Posterior vena cava (tissue), 2 donors: ENCODE measurements around the gene SHB. TPM values are rescaled to one million over a fixed set of nuclear protein-coding genes. Genes with fewer than 3 reads are reported as not detected.
A peak's percentile ranks its signal among the peaks of the same experiment; 100 is the strongest.
"Not testable (repeated sequence)": the region's sequence is repeated elsewhere in the genome, so short reads cannot be mapped to it uniquely, and the experiment has no call there.

ENCODE experiments used
- DNase-seq: peaks from one replicate; pipeline ENCODE4 v3.0.0-alpha.2; 2020; ENCODE audit warnings: low spot score
- intact Hi-C, 2 donors: fragments of 100-400 bp; cut with DNase I; formaldehyde crosslinking; loops; one replicate each; pipeline versions ENCODE4 v1.14.1 to v1.14.2; 2022 to 2023
- total RNA-seq, 2 donors: library from RNA; stranded (reverse); fragmentation: NEBNext Ultra II Directional; extraction: Animal tissue kit (Norgen Biotek cat#: 25700); gene quantifications; one replicate each; pipeline ENCODE4 v1.2.1, GENCODE V29; 2021
- donor health status: DM: yes; HTN: yes; CAD: no.
- donor health status: DM: yes; HTN: yes; CAD: no.

SHB gene
- total RNA-seq, 2 donors from 2014 or later, result 18.7 to 23.0 TPM

DNA sequence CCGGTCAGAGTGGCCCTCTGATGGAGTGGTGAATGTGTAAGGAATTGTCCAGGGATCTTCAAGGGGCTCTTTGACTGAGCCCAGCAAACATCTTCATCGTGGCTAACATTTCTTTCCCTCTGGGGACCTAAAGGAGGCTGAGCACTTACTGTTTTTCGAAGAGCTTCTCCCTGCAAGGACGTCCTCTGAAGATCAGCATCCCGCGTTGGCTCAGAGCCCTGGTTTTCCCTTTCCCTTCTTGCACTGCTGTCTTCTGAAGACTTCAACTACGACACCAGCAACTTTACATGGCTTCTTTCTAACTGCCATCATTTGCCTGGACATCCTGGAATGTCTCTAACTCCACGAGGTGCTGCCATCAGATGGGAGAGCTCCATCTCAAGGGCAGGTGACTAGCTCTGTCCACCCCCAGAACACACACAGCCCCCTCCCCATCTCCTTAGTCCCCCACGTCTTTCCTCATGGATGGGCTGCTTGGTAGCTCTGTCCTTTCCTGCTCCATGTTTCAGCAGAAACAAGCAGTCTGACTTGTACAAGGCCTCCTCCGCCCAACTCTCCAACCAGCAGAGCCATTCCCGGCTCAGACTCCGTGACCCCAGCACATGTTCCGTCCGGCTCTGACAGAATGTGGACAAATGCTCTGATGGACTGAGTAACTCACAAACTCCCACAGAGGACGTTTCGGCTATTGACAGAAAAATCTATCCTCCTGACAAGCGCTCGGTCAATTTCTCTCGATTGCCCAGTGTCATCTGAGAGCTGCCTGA is 17.1 kb downstream of the SHB start:
- DNase-seq, result peak; percentile 44
- intact Hi-C loops, result no loop called here

DNA sequence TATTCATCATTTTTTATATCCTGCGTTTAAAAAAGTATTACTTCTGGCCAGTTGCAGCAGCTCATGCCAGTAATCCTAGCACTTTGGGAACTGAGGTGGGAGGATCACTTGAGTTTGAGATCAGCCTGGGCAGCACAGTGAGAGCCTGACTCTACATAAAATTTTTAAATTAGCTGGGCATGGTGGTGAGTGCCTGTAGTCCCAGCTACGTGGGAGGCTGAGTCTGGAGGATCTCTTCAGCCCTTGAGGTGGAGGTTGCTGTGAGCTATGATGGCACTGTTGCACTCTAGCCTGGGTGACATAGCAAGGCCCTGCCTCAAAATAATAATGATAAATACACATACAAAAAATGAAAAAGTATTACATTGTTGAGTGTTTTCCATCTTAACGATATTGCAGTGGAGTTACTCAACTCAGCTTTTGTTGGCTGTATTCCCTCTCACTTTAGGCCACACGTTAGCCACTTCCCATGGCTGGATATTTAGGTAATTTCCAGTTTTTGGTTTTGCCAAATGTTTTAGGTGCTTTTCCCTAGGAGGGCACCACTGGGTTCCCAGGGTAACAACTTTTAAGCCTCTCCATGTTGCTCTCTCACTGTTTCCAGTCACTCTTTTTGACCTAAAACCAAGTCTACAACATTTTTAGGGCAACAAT is 20.6 kb downstream of the SHB start:
- peak; percentile 29 for DNase-seq
- intact Hi-C loops, result no loop called here

DNA sequence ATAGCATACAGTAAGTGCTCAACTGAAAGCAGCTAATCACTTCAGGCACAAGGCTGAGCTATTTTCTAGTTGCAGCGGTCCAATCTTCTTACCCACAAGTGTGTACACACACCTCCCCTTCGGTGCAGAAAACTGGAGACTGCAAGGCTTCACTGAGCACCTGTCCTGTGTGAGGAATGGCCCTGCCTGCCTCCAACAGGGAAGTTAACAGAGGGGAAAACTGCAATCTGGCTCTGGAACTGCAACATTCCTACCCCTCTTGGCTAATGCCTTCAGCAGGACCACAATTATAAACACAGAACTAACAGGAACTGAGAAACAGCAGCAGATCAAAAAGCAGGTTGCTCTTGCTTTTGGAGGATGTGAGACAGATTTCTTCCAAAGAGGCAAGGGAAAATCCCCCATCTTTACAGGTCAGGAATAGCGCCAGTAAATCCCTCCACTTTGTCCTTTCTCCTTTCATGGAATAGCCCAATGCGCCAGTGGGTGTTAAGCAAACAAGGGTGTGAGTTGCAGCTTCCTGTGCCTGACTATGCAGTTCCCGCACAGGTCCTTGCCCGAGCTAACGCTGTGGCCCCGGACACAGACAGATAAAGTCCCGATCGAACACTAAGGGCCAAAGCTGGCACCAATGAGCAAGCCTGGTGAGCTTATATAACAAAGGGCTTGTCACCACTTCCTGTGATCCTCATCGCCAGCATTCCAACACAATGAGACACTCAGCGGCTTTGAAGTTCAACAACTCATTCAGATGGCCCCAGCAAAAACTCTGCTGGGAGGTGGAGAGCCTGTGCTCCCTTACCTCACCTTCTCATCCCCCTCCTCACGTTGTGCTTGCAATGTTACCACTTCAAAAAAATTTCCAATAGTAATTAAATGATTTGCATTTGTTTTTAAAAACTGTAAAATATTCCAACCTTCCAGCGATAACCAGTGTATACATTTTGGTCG is 21.5 kb downstream of the SHB start:
- intact Hi-C loops, result no loop called here
- DNase-seq, result no peak

DNA sequence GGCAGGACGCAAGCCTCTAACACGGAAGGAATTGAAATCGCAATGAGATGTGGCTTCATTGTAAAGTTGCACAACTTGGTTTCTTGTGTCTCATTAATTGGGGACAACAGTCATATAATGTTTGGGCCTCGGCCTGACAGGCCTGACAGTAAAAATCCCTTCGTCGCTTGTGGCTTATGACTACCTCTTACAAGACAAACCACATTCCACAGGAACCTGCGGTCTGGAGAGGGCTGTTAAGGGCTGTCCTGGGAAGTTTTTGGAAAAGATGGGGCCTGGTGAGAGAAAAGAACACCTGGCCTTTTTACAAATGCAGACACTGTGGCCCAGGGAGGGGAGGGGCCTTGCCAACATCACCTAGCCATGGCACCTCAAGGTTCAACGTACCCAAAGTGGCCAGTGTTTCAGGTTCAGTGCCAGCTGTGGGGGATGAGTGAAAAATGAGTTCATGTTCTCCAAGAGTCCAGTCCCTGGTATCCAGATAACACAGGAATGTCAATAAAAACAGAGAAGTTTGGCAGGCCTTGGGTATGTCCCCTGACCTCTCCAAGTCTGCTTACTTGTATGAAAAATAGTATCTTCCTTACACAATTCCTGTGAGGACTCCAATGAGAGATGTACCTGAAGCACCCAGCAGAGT is 22.2 kb downstream of the SHB start:
- intact Hi-C loops, result no loop called here

DNA sequence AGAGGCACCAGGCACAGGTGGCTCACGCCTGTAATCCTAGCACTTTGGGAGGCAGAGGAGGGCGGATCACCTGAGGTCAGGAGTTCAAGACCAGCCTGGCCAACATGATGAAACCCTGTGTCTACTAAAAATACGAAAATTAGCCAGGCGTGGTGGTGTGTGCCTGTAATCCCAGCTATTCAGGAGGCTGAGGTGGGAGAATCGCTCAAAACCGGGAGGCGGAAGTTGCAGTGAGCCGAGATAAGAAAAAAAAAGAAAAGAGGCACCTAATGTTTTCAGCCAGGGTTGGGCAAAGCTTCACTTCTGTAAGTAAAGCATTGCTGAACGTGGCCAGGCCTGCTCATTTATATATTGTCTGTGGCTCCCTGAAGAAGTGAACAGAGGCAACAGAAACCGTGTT is 23.1 kb downstream of the SHB start:
- DNase-seq, intact Hi-C loops: not testable (repeated sequence)

More for the DNA sequence above, 22.2 kb downstream of the SHB start:
- no peak for DNase-seq

DNA sequence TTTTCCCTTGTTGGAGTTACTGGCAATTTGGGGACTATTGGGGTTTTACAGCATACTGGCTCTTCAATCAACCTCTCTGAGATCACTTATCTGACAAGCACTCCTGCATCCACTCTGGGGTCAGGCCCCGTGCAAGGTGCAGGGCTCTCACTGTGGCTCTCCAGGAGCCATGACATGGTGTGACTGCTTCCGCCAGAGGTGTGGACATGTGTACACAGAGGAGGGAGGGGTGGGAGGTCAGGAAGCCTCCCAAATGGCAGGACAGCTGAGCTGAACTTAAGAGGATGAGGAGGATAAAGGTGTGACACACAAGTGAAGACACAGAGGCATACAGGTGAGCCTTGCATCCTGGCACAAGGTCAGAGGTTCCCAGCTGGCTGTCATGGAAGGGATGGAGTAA is 24.3 kb downstream of the SHB start:
- intact Hi-C loops, result no loop called here
- DNase-seq, result no peak

DNA sequence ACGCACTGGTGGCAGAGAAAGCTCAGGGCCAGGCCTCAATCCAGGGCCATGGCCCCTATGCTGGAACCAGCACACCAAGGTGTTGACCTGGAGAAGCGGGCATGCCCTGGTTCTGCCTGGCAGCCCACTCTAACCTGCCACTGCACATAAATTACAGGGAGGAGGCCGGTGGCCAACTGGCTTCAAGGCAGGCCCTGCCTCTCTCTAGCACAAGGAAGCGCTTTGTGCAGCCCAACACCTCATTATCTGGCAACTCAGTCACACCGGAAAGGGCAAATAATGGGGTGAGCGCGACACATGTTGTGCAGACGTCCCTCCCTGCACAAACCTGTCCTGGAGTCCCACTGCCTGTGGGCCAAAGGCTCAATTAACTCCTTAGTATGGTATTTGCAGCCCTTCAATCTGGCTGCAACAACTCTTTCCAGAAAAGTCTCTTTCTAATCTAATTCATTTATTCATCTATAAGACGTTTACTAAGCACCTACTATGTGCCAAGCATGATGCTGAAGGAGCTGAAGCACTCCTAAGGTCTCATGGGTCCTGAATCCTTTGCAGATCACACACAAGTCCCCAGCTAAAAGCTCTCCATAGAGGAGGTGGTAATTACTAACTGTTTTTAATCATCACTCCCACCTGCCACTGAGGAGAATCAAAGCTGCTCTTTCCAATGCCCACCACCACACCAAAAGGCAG is 24.9 kb downstream of the SHB start:
- intact Hi-C loops, result no loop called here
- no peak for DNase-seq

DNA sequence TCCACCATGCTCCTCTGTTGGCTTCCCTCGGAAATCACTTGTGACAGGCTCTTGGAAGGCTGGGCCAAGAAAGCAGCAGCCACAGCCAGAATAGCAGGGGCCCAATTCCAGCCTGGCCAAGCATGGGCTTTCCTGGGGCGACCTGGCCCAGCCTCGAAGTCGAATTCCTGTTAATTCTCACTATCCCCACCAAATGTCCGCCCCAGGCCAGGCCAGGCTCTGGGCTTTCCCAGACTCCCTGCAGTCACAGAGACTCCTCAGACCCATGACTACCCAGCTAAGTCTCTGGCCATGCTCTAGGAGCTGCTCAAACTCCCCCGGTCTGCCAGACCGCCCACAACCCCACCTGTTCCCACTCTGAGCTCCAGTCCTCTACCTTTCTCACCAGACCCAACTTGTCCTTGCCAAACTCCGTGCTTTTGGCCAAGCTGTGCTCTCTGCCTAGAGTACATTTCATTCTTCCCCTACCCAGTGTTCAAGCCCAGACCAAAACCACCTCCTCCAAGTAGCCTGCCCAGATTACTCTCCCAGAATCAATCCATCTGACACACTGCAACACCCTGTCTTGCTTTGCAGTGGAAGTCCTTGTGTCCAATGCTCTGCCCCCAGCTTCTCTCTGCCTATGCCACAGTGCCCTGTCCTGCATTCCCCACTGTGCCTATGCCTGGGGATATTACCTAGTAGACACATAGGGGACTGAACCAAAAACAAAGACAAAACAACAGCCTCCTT is 26.2 kb downstream of the SHB start:
- no peak for DNase-seq

DNA sequence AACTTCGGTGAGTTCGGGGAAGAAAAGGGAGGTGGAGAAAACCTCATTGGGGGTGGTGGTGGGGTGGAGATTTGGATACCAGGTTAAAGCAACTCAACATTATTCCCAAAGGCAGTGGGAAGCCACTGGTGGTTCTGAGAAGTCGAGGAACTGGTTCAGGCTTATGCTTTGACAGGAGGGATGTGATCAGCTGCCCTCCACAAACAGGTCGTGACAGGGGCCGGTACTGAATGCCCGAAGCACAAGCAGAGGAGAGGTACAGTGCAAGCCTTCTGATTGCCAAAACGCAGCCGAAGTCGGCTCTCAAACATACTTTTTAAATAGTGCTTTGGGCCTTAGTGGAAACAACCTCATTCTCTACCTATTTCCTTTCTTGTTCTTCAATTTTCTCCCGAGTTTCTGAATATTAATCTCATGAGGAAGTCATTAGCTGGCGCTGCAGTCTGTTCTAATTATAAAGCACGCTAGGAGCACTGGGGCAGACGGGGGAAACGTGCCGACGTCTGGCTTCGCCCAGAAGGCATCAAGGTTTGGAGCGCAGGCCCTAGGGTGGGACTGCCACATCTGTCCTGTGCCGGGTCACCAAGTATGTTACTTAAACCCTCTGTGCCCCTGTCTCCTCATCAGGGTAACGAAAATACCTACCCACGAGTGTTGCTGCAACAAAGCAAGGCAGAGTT is 27.3 kb downstream of the SHB start:
- intact Hi-C loops, result no loop called here
- no peak for DNase-seq

More for the DNA sequence above, 26.2 kb downstream of the SHB start:
- intact Hi-C loops, result no loop called here

DNA sequence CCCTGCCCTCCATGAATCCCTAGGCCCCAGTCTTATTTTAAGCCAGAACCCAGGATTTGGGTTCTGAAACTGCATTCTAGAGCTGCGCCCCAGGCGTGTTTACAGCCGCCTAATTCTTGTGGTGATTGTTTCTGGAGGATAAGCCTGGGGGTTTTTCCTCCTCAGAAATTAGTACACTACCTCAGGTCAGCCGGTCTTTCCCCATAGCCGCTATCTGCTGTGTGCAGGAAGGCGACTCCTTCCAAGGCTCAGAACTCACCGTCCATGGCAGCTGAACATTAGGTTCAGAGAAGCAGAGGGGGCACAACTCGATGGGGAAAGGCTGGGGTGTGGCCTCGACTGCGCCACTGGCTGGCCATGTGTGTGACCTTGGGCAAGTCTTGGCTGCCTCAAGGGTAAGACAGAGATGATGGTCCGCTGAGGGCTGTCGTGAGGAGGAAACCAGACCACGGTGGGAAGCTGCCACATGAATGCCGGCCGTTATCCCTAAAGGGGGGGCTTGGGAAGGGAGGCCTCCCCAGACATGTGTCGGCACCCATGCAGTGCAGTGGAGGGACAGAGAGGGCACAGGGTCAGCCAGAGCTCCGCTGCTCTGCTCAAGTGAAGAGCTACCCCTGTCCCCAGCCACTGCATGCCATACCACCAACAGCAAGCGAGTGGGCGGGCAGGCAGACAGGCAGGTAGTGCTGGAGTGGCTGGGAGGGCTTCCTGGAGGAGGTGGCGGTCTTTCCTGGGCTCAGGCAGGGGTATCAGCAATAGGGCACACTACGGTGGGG is 28.9 kb downstream of the SHB start:
- intact Hi-C loops, result no loop called here
- no peak for DNase-seq

DNA sequence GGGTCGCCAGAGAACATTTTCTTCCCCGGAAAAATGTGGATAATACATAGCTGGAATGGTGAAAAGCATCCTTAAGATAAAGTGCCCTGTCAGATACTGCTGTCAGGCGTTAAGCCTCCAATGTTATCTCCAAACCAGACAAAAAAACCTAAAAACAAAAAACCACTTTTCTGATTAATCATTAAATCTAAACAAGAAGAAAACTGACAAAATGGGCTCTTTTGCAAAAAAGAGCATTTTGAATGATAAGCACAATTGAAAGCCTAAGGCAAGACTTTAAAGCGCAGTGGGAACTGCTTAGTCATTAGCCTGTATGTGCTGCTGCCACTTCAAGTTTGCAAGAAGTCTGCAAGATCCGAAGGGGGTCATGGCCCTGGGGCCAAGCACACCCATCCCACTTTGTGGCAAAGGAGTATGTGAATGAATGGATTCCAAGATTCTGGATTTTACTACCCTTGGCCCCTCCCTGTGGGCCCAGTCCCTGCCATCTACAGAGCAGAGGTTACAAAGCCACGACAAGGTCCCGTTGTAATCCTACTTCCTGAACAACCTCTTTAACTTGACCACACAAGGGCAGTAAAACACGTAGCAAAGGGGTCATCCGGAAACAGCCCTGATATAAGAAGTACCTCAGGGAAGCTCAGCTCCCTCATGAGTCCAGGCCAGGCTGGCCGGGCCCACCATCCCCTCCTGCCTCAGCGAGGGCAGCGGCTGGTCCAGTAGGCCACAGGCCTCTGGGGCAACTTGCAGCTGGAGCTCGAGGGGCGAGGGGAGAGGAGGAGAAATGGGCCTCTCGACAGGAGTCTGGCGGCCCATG is 29.7 kb downstream of the SHB start:
- intact Hi-C loops, result no loop called here
- DNase-seq, result no peak

DNA sequence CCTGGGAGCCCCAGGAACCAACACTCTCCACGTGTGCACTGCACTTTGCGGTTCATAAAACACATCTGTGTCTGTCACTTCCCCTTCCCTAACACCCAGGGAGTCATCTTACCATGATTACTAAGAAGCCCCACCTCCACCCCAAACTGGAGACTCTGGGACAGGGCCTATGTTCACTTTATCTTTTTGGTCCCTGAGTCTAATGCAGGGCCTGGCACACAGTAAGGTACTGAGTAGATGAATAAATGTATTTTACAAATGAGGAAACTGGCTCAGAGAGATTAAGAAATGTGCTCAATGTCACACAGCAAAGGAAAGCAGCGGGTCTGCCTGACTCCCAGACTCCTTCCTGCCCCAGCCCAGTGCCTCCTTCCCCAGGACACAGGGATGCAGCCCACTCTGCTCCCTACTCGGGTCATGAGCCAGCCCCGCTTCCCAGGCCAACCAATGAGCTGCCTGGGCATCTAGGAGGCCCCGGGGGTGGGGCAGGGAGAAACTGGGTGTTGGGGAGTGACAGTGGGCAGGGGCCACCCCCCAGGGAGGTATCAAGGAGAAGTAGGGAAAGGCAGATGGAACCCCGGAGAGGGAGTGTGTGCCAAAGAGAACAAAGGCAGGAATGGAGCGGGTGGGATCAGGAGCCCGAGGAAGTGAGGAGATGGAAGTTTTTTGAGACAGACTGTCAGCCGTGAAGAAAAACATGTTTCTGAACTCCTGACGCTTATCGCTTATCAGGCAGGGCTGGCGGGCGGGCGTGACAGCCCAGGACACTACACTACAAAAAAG is 30.5 kb downstream of the SHB start:
- no peak for DNase-seq
- intact Hi-C loops, result no loop called here

DNA sequence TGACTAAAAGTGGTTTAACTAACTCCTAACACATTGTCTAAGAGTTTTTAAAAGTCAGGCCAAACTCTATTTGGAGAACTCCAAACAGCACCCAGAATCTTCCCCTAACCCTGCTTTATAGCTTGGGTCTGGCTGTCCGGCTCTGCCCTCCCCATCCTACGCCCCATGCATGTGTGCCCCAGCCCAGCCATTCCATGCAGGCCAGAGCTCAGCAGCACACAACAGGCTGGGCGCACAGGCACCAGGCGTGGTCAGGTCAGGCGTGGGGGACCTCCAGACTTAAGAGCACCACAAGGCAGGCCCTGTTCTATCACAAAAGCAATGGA is 31.1 kb downstream of the SHB start:
- DNase-seq, result no peak
- intact Hi-C loops, result no loop called here

DNA sequence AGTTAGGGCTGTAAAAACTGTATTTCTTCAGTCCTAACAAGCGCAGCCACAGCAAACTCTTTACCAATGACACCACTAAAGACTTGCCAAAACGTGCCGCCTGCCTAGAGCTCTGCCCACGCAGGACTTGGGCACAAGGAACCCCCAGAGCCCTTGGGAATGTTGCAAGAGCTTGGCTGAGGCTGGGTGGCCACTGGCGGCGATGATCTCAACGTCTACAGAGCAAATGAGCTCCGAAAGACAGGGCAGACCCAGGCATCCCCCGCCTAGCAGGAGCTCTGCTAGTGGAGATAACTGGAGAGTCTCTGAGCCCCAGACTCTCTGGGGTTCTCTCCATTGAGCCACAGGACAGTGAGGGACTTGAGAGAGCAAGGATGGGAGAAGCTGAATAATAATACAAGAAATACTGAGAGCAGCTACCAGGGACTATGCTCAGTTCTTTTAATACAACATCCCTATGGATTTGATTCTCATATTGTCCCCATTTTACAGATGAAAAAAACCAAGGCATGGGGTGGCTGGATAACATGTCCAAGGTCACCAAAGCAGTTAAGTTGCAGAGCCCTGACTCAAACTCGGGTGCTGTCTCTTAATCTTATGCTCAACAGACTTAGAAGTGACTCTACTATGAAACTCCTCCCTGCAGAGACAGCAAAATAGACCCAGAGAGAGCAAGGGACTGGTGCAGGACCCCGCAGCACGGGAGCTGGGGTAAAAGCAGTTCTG is 32.5 kb downstream of the SHB start:
- DNase-seq, result peak; percentile 87

DNA sequence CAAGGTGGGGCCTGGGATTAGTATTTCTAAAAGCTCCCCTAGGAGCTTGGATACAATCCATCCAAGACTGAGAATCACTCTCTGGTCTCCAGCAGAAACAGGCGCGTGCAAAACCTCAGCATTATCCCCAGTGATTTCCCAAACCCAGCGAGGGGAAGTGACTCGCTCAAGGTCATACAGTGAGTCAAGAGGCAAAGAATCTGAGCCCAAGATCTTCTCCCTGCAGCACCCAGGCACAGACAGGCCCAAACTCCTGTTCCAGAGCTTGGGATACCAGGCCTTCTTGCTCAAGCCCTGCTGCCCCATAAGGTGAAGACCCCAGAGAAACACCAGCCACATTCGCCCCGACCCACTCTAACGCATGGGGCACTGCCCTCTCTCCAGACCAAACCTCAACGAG is 33.2 kb downstream of the SHB start:
- DNase-seq, result no peak
- intact Hi-C loops, result loop anchor here in 1 of 2 donors (2.0 kb wide), 1 partner anchor 41 kb away; no protein-coding TSS in a partner anchor

More for the DNA sequence above, 32.5 kb downstream of the SHB start:
- intact Hi-C loops, result no loop called here
